Liver (tissue), 9 donors: ENCODE data around the gene BSN. TPM values are rescaled to one million over a fixed set of nuclear protein-coding genes. Genes with fewer than 3 reads are reported as not detected.

Experiments used
- DNase-seq: peaks from one replicate; pipeline ENCODE4 v3.0.0-alpha.2; 2017; ENCODE audit warnings: low spot score
- H3K27ac ChIP-seq, 2 donors: one replicate each; pipeline ENCODE4 v1.7.0; 2013; ENCODE audit warnings: inconsistent platforms in 2 of 2, low read length in 2 of 2, control low read depth in 1 of 2, low read depth in 1 of 2, mild to moderate bottlenecking in 1 of 2
- H3K27me3 ChIP-seq, 4 donors: one replicate each; pipeline versions ENCODE4 v1.6.1 to v1.7.0; 2013; ENCODE audit warnings: low read length in 3 of 4, inconsistent platforms in 1 of 4, mild to moderate bottlenecking in 1 of 4, moderate library complexity in 1 of 4; ENCODE audit not compliant: control insufficient read depth in 4 of 4, insufficient read depth in 4 of 4
- H3K36me3 ChIP-seq, 4 donors: one replicate each; pipeline versions ENCODE4 v1.6.1 to v1.7.0; 2013; ENCODE audit warnings: low read length in 3 of 4, mild to moderate bottlenecking in 3 of 4, low read depth in 1 of 4, moderate library complexity in 1 of 4; ENCODE audit not compliant: control insufficient read depth in 4 of 4, insufficient read depth in 3 of 4
- H3K4me1 ChIP-seq, 4 donors: one replicate each; pipeline versions ENCODE4 v1.6.1 to v1.7.0; 2013; ENCODE audit warnings: low read length in 3 of 4, mild to moderate bottlenecking in 3 of 4, moderate library complexity in 1 of 4; ENCODE audit not compliant: control insufficient read depth in 4 of 4, insufficient read depth in 4 of 4
- H3K4me3 ChIP-seq, 3 donors: one replicate each; pipeline versions ENCODE4 v1.6.1 to v1.7.0; 2013; ENCODE audit warnings: low read length in 3 of 3, control low read depth in 1 of 3, low read depth in 1 of 3, mild to moderate bottlenecking in 1 of 3
- H3K9ac ChIP-seq, 2 donors: one replicate each; pipeline ENCODE4 v1.7.0; 2013; ENCODE audit warnings: low read length in 2 of 2, mild to moderate bottlenecking in 2 of 2, moderate library complexity in 2 of 2, control low read depth in 1 of 2, low read depth in 1 of 2
- H3K9me3 ChIP-seq, 4 donors: one replicate each; pipeline versions ENCODE4 v1.6.1 to v1.7.0; 2013; ENCODE audit warnings: low read length in 3 of 4; ENCODE audit not compliant: control insufficient read depth in 4 of 4
- EGR1 ChIP-seq, 2 donors: IDR thresholded peaks; 2 replicates each; pipeline ENCODE4 v1.6.1; 2016 to 2018; ENCODE audit warnings: antibody characterized with exemption in 2 of 2, low read depth in 2 of 2
- FOXA1 ChIP-seq: IDR thresholded peaks from 2 replicates; pipeline ENCODE4 v1.6.1; 2016; ENCODE audit warnings: antibody characterized with exemption
- FOXA2 ChIP-seq: IDR thresholded peaks from 2 replicates; pipeline ENCODE4 v1.6.1; 2016; ENCODE audit warnings: antibody characterized with exemption
- HNF4A ChIP-seq, 2 donors: conservative IDR thresholded peaks; 2 replicates each; pipeline ENCODE4 v1.6.1; 2016; ENCODE audit warnings: antibody characterized with exemption in 2 of 2, mild to moderate bottlenecking in 2 of 2
- HNF4G ChIP-seq: IDR thresholded peaks from 2 replicates; pipeline ENCODE4 v1.6.1; 2016; ENCODE audit warnings: antibody characterized with exemption
- JUND ChIP-seq, 2 donors: IDR thresholded peaks; 2 replicates each; pipeline ENCODE4 v1.6.1; 2016; ENCODE audit warnings: antibody characterized with exemption in 2 of 2
- MAX ChIP-seq: IDR thresholded peaks from 2 replicates; pipeline ENCODE4 v1.6.1; 2016; ENCODE audit warnings: antibody characterized with exemption
- NR2F2 ChIP-seq: IDR thresholded peaks from 2 replicates; pipeline ENCODE4 v1.6.1; 2016; ENCODE audit warnings: antibody characterized with exemption
- RAD21 ChIP-seq, 2 donors: IDR thresholded peaks; 2 replicates each; pipeline ENCODE4 v1.6.1; 2016; ENCODE audit warnings: antibody characterized with exemption in 2 of 2, mild to moderate bottlenecking in 2 of 2
- RXRA ChIP-seq, 2 donors: IDR thresholded peaks; 2 replicates each; pipeline ENCODE4 v1.6.1; 2017 to 2018; ENCODE audit warnings: antibody characterized with exemption in 2 of 2, mild to moderate bottlenecking in 1 of 2
- SP1 ChIP-seq: IDR thresholded peaks from 2 replicates; pipeline ENCODE4 v1.6.1; 2018; ENCODE audit warnings: antibody characterized with exemption, mild to moderate bottlenecking
- TAF1 ChIP-seq: conservative IDR thresholded peaks from 2 replicates; pipeline ENCODE4 v1.6.1; 2016; ENCODE audit warnings: antibody characterized with exemption, mild to moderate bottlenecking
- YY1 ChIP-seq: IDR thresholded peaks from 2 replicates; pipeline ENCODE4 v1.6.1; 2016; ENCODE audit warnings: antibody characterized with exemption, mild to moderate bottlenecking
- WGBS: extraction: QIAGEN DNeasy Blood & Tissue Kit; methylation state at CpG from one replicate; pipeline ENCODE4 v1.1.7; 2013; 5-methylcytosine and 5-hydroxymethylcytosine counted together
- polyA plus RNA-seq, 2 donors: library from polyadenylated mRNA; stranded (reverse) in 1 of 2; unstranded in 1 of 2; fragments of 200-250 nt in 1 of 2; fragments of >200 nt in 1 of 2; fragmentation: Nextera tagmentation in 1 of 2; extraction: Ambion mirVana in 1 of 2; gene quantifications; one replicate each; pipeline versions ENCODE4 v1.2.1 to v1.2.3, GENCODE V29; 2013 to 2015
- total RNA-seq, 2 donors: library from RNA; depleted of rRNA; stranded (reverse); fragments of >200 nt; gene quantifications; one replicate each; pipeline ENCODE4 v1.2.3, GENCODE V29; 2014
- TF ChIP-seq, protein P1 (sequence below): IDR thresholded peaks from 2 replicates; pipeline ENCODE4 v1.6.1; 2016; ENCODE audit warnings: antibody characterized with exemption
- TF ChIP-seq, protein P2 (sequence below): IDR thresholded peaks from 2 replicates; pipeline ENCODE4 v1.6.1; 2016; ENCODE audit warnings: antibody characterized with exemption, mild to moderate bottlenecking
- TF ChIP-seq, protein P3 (sequence below): IDR thresholded peaks from 2 replicates; pipeline ENCODE4 v1.6.1; 2016; ENCODE audit warnings: antibody characterized with exemption
- donor health status: healthy.
- donor health status: healthy.
- donor health status: healthy.
- donor health status: healthy.
- donor health status: healthy.

The BSN gene
- total and polyA plus RNA-seq, 4 donors = 0.32 to 0.67 (median 0.40) TPM

DNA sequence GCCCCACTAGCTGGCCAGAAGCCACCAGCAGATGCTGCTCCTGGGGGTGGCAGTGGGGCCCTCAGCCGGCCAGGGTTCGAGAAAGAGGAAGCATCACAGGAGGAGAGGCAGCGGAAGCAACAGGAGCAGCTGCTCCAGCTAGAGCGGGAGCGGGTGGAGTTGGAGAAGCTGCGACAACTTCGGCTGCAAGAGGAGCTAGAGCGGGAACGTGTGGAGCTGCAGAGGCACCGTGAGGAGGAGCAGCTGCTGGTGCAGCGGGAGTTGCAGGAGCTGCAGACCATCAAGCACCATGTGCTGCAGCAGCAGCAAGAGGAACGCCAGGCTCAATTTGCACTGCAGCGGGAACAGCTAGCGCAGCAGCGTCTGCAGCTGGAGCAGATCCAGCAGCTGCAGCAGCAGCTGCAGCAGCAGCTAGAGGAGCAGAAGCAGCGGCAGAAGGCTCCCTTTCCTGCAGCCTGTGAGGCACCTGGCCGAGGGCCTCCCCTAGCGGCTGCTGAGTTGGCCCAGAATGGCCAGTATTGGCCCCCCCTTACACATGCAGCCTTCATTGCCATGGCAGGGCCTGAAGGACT lies 102.3 kb downstream of the BSN start:
- 83% methylated on average over 18 of the region's 18 CpGs for WGBS

DNA sequence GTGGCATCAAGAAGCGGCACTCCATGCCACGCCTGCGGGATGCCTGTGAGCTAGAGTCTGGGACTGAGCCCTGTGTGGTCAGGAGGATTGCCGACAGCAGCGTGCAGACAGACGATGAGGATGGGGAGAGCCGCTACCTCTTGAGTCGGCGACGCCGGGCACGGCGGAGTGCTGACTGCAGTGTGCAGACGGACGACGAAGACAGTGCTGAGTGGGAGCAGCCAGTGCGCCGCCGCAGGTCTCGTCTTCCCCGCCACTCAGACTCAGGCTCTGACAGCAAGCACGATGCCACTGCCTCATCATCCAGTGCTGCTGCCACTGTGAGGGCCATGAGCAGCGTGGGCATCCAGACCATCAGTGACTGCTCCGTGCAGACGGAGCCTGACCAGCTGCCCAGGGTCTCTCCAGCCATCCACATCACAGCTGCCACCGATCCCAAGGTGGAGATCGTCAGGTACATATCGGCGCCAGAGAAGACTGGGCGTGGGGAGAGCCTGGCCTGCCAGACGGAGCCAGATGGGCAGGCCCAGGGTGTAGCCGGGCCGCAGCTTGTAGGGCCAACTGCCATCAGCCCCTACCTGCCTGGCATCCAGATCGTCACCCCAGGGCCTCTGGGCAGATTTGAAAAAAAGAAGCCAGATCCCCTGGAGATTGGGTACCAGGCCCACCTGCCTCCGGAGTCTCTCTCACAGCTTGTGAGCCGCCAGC lies 103.1 kb downstream of the BSN start:
- no peak overlapping the region for H3K27ac ChIP-seq
- TF ChIP-seq SP1 = no peak
- no peak for TF ChIP-seq YY1
- no peak for TF ChIP-seq MAX
- no peak for TF ChIP-seq RXRA (IDR thresholded peaks at IDR 0.05)
- no peak for TF ChIP-seq RAD21 (IDR thresholded peaks at IDR 0.05)
- no peak for TF ChIP-seq NR2F2
- TF ChIP-seq, protein P1, sequence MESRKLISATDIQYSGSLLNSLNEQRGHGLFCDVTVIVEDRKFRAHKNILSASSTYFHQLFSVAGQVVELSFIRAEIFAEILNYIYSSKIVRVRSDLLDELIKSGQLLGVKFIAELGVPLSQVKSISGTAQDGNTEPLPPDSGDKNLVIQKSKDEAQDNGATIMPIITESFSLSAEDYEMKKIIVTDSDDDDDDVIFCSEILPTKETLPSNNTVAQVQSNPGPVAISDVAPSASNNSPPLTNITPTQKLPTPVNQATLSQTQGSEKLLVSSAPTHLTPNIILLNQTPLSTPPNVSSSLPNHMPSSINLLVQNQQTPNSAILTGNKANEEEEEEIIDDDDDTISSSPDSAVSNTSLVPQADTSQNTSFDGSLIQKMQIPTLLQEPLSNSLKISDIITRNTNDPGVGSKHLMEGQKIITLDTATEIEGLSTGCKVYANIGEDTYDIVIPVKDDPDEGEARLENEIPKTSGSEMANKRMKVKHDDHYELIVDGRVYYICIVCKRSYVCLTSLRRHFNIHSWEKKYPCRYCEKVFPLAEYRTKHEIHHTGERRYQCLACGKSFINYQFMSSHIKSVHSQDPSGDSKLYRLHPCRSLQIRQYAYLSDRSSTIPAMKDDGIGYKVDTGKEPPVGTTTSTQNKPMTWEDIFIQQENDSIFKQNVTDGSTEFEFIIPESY = no peak
- TF ChIP-seq, protein P2, sequence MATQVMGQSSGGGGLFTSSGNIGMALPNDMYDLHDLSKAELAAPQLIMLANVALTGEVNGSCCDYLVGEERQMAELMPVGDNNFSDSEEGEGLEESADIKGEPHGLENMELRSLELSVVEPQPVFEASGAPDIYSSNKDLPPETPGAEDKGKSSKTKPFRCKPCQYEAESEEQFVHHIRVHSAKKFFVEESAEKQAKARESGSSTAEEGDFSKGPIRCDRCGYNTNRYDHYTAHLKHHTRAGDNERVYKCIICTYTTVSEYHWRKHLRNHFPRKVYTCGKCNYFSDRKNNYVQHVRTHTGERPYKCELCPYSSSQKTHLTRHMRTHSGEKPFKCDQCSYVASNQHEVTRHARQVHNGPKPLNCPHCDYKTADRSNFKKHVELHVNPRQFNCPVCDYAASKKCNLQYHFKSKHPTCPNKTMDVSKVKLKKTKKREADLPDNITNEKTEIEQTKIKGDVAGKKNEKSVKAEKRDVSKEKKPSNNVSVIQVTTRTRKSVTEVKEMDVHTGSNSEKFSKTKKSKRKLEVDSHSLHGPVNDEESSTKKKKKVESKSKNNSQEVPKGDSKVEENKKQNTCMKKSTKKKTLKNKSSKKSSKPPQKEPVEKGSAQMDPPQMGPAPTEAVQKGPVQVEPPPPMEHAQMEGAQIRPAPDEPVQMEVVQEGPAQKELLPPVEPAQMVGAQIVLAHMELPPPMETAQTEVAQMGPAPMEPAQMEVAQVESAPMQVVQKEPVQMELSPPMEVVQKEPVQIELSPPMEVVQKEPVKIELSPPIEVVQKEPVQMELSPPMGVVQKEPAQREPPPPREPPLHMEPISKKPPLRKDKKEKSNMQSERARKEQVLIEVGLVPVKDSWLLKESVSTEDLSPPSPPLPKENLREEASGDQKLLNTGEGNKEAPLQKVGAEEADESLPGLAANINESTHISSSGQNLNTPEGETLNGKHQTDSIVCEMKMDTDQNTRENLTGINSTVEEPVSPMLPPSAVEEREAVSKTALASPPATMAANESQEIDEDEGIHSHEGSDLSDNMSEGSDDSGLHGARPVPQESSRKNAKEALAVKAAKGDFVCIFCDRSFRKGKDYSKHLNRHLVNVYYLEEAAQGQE = no peak
- no peak for TF ChIP-seq HNF4A (conservative IDR thresholded peaks at IDR 0.05)
- no peak for TF ChIP-seq EGR1 (IDR thresholded peaks at IDR 0.05; ENCODE audit: low read depth in 2 of 2)
- TF ChIP-seq, protein P3, sequence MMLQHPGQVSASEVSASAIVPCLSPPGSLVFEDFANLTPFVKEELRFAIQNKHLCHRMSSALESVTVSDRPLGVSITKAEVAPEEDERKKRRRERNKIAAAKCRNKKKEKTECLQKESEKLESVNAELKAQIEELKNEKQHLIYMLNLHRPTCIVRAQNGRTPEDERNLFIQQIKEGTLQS = no peak
- no peak for TF ChIP-seq FOXA2
- TF ChIP-seq FOXA1 = no peak
- no peak for TF ChIP-seq HNF4G
- TF ChIP-seq JUND (IDR thresholded peaks at IDR 0.05) = no peak
- no peak for TF ChIP-seq TAF1

More for the DNA sequence above, 102.3 kb downstream of the BSN start:
- TF ChIP-seq FOXA2 = no peak
- TF ChIP-seq, protein P2 = no peak
- no peak for TF ChIP-seq HNF4G
- TF ChIP-seq, protein P1 = no peak
- no peak for TF ChIP-seq HNF4A (conservative IDR thresholded peaks at IDR 0.05)
- TF ChIP-seq FOXA1 = no peak
- H3K36me3 ChIP-seq = no peaks in the 10 kb centered on the region
- H3K4me1 ChIP-seq = no peaks in the 10 kb centered on the region
- H3K4me3 ChIP-seq = no peak overlapping the region
- DNase-seq = no peak
- H3K27me3 ChIP-seq = no peaks in the 10 kb centered on the region
- H3K27ac ChIP-seq = no peak overlapping the region
- H3K9ac ChIP-seq = no peak overlapping the region
- H3K9me3 ChIP-seq = no peaks in the 10 kb centered on the region

More for the DNA sequence above, 103.1 kb downstream of the BSN start:
- Histone ChIP-seq H3K27me3 (no peaks in the 10 kb centered on the region), H3K9ac (no peak overlapping the region), H3K4me3 (no peak overlapping the region), H3K36me3 (no peaks in the 10 kb centered on the region), H3K4me1 (no peaks in the 10 kb centered on the region), H3K9me3 (no peaks in the 10 kb centered on the region)
- no peak for DNase-seq
- 96% methylated on average over 36 of the region's 36 CpGs for WGBS
